GM10266 (cell line): ENCODE data around the gene FIGLA.

ENCODE experiments used
- DNase-seq: peaks from one replicate; pipeline ENCODE4 v3.0.0; 2012; ENCODE audit errors: extremely low spot score
- TF ChIP-seq, protein P1 (sequence below): IDR thresholded peaks from 2 replicates; pipeline ENCODE4 v1.5.1; 2012; ENCODE audit warnings: mild to moderate bottlenecking, low read depth; ENCODE audit not compliant: control insufficient read depth, insufficient read depth; ENCODE audit errors: missing control alignments

FIGLA gene

DNA sequence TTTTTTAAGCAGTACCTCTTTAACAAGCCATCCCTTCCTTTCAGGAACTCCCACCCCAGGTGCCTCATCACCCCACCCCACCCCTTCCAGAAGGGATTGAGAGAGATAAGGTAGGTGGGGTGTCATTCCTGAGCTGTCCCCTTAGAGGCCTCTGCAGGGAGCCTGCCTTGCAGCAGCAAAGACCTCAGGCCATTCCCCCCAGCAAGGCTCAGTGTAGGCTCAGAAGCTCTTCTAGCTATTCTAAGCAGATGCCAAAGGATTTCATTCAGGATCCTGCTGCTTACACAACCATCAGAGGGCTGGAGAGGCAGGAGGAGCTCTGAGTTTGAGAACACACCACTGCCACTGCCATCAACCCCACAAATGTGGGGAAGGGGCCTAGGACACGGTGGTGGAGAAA lies 5.8 kb upstream of the FIGLA start:
- no peak for DNase-seq
- TF ChIP-seq, protein P1, sequence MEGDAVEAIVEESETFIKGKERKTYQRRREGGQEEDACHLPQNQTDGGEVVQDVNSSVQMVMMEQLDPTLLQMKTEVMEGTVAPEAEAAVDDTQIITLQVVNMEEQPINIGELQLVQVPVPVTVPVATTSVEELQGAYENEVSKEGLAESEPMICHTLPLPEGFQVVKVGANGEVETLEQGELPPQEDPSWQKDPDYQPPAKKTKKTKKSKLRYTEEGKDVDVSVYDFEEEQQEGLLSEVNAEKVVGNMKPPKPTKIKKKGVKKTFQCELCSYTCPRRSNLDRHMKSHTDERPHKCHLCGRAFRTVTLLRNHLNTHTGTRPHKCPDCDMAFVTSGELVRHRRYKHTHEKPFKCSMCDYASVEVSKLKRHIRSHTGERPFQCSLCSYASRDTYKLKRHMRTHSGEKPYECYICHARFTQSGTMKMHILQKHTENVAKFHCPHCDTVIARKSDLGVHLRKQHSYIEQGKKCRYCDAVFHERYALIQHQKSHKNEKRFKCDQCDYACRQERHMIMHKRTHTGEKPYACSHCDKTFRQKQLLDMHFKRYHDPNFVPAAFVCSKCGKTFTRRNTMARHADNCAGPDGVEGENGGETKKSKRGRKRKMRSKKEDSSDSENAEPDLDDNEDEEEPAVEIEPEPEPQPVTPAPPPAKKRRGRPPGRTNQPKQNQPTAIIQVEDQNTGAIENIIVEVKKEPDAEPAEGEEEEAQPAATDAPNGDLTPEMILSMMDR: no peak

DNA sequence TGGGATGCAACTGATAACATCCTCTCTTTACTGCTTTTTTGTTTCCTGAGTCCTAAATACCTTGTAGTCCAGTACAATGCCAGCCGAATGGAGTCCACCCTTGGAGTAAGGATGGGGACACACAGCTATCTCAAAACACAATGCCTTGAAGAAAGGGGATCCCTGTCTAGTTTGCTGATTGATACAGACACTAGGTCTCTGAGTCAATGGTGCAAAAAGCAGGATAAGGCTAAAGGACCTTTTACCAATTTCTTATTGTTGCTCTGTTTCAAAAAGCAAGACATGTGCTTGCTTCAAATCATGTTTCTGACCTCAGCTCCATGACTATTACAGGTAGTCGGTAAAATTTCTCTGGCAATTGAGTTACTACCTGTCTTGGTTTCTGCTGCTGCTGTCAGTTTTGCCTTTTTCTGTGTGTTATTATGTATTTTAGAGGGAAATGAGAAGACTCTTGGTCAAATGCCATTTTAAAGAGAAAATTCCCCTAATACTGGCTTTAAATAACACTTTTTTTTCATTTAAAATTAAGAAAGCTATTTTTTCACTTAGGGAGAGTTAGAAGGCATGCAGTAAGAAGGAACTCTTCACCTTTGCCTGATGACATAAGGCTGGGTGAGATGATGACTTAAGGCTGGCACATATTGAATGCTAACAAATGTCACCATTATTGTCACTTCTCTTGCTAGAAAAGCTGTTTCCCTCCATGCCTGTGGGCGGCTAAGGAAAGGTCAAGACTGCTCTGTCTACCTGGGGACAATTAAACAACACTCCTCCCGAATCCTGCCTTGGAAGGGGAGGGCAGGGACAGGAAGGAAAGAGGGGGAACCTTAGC lies 4.9 kb upstream of the FIGLA start:
- DNase-seq: no peak
- TF ChIP-seq, protein P1: no peak

DNA sequence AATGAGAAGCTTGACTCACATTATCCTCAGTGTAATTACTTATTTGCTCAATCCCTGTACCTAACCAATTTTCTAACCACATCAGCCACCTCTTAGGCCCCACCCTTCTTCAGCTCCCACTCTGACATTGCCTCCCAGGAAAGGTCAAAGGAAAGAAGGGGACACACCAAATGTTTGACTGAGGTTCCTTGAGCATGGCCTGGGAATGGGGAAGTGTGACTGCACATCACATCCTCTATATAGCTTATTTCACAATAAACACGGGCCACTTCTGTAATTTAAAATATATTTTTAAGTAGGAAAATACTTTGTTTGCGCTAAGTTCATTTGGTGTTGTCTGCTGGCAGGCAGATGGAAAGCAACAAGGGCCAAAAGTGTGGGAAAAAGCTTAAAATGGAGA lies 3.0 kb upstream of the FIGLA start:
- DNase-seq: no peak
- TF ChIP-seq, protein P1: no peak

DNA sequence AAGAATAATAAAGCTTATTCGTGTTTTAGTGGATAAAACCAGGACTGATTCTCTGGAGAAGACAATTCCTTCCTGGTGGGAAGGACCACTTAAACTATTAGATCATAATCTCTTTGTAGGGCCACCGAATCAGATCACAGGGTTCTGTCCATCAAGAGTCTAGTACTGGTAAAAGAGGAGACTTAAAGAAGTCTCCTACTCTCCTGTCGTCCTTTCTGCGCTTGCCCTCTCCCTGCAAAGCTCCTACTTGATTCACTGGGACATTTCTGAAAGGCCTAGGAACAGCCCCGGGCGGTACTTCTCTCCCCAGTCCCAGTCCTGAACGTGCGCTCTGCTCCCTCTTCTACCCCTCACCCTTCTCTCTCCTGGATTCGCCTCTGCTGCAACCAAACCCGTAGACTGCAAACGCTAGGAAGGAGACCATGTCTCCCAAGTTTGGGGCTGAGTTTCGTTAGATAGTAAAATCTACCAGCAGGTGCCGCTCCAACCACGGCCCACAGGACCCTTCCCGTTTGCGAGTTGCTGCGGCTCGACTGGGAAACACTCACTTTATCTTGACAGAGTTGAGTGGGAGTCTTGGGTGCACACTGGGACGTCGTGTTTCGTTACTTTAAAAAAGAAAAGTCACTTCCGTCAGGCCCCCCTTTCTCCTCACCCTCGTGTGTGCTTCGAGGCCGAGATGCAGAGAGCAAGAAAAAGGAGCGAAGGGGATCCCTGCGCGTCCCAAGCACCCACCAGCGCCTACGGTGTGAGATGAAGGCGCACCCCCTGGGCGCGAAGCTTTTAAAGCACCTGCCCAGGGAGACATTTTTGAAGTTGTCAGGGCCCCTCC lies 923 bp downstream of the FIGLA start:
- DNase-seq: peak; percentile 80
- TF ChIP-seq, protein P1: peak; percentile 58

DNA sequence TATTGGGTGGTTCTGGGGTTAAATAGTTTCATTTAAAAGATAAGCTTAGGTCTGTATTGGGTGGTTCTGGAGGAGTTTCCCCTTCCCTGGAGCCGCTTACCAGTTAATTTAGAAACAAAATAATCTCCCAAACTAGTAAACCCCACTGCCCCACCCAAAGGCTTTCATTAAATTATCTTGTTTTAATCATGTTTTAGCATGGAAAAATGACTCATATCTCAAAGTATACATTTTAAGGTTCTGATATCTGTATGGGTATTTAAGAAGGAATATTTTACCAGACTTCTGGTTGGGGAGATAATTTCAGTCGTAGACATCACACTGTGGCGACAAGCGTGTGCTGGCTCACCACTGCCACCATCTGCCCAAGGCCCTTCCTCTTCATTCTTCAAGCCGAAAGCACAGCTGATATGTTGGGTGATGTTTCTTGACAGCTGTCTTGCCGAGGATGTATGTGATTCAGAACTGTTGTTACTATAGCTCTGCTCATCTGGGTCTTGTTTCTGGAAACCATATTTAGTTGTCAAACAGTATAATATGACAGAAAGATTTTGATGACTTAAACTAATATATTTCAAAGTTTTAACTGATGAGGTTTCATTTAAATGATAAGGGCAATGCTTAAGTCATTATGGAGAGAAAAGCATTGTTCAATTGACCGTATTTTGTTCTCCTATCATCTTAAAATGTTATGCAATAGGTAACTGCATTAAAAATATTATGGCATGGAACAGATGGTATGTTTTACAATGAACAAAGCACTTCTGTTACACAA lies 5.1 kb downstream of the FIGLA start:
- no peak for DNase-seq
- TF ChIP-seq, protein P1: peak; percentile 57

DNA sequence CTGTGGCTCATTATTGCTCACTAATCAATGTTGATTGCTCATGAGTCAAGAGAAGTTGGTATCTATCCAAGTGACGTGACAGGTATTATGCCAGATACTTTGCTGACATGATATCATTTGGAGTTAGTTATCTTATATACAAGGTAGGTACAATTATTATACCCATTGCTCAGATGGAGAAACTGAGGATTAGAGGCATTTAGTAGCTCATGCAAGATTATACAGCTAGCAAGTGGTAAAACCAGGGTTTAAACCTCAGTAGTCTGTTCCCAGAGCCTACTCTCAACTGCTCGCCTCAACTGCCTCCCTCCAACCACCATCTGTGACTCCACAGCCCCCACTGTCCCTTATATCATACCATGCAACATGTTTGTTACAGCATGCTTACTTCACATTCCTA lies 6.1 kb downstream of the FIGLA start:
- no peak for DNase-seq
- TF ChIP-seq, protein P1: no peak
